ENCODE results near the gene RBPMS2.
A peak's percentile ranks its signal among the peaks of the same experiment; 100 is the strongest.

The RBPMS2 gene

GRCh38 chr15:64705006-64705405, 70.4 kb downstream of the RBPMS2 start:
- no peak for TF ChIP-seq CTCF (IDR thresholded peaks at IDR 0.05; ENCODE audit: extremely low read depth, insufficient read depth, missing control alignments)
- in situ Hi-C loops (cut with MboI; ENCODE audit: low pct_unique_long_range_greater_than_20kb, low sequenced_read_pairs, unreplicated experiment), result no loop called here
- no peak for DNase-seq (ENCODE audit: low spot score)

- TF ChIP-seq CTCF (IDR thresholded peaks at IDR 0.05; ENCODE audit: extremely low read depth, insufficient read depth, missing control alignments), result no peak
- in situ Hi-C loops (cut with MboI; ENCODE audit: low pct_unique_long_range_greater_than_20kb, low sequenced_read_pairs, unreplicated experiment), result no loop called here
- no peak for DNase-seq (ENCODE audit: low spot score)
These were observed 71.8 kb downstream of the RBPMS2 start for GRCh38 chr15:64703632-64703959.

GRCh38 chr15:64702816-64703631, 72.4 kb downstream of the RBPMS2 start:
- in situ Hi-C loops (cut with MboI; ENCODE audit: low pct_unique_long_range_greater_than_20kb, low sequenced_read_pairs, unreplicated experiment), result no loop called here
- TF ChIP-seq CTCF (IDR thresholded peaks at IDR 0.05; ENCODE audit: extremely low read depth, insufficient read depth, missing control alignments), result no peak
- peak; percentile 99 for DNase-seq (ENCODE audit: low spot score)

GRCh38 chr15:64701482-64702184, 73.8 kb downstream of the RBPMS2 start:
- TF ChIP-seq CTCF (IDR thresholded peaks at IDR 0.05; ENCODE audit: extremely low read depth, insufficient read depth, missing control alignments), result no peak
- no peak for DNase-seq (ENCODE audit: low spot score)
- in situ Hi-C loops (cut with MboI; ENCODE audit: low pct_unique_long_range_greater_than_20kb, low sequenced_read_pairs, unreplicated experiment), result no loop called here

- no peak for DNase-seq (ENCODE audit: low spot score)
- in situ Hi-C loops (cut with MboI; ENCODE audit: low pct_unique_long_range_greater_than_20kb, low sequenced_read_pairs, unreplicated experiment), result no loop called here
- TF ChIP-seq CTCF (IDR thresholded peaks at IDR 0.05; ENCODE audit: extremely low read depth, insufficient read depth, missing control alignments), result no peak
These were observed 74.3 kb downstream of the RBPMS2 start for GRCh38 chr15:64701051-64701450.

- TF ChIP-seq CTCF (IDR thresholded peaks at IDR 0.05; ENCODE audit: extremely low read depth, insufficient read depth, missing control alignments), result no peak
- in situ Hi-C loops (cut with MboI; ENCODE audit: low pct_unique_long_range_greater_than_20kb, low sequenced_read_pairs, unreplicated experiment), result no loop called here
- DNase-seq (ENCODE audit: low spot score), result no peak
These were observed 75.5 kb downstream of the RBPMS2 start for GRCh38 chr15:64699751-64700388.
